ENCODE results near the gene DOK7.

DNA sequence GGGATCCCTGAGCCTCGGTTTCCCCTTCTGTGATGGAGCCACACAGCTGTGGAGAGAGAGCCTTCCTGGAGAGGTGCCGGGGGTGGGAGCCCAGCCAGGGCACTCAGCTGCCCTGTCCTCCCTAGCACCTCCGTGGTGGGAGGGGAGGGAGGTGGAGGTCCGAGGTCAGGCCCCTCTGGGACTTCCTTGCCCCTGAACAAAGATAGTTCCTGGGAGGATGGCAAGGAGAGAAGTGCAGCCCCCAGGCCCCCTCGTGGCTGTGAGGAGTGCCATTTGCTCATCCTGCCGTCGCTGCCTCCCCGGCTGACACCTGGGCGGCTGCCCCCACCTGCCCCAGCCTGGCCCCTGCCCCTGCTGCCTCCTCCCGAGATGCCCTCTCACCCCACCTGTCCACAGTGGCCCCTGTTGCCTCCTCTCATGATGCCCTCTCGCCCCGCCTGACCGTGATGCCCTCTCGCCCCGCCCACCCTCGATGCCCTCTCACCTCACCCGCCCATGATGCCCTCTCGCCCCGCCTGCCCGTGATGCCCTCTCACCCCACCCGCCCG lies 12.7 kb downstream of the DOK7 start:
- TF ChIP-seq, protein P1, sequence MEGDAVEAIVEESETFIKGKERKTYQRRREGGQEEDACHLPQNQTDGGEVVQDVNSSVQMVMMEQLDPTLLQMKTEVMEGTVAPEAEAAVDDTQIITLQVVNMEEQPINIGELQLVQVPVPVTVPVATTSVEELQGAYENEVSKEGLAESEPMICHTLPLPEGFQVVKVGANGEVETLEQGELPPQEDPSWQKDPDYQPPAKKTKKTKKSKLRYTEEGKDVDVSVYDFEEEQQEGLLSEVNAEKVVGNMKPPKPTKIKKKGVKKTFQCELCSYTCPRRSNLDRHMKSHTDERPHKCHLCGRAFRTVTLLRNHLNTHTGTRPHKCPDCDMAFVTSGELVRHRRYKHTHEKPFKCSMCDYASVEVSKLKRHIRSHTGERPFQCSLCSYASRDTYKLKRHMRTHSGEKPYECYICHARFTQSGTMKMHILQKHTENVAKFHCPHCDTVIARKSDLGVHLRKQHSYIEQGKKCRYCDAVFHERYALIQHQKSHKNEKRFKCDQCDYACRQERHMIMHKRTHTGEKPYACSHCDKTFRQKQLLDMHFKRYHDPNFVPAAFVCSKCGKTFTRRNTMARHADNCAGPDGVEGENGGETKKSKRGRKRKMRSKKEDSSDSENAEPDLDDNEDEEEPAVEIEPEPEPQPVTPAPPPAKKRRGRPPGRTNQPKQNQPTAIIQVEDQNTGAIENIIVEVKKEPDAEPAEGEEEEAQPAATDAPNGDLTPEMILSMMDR (conservative IDR thresholded peaks at IDR 0.05; ENCODE audit: low read depth, low read length): no peak
- TF ChIP-seq MAFK (IDR thresholded peaks at IDR 0.05; ENCODE audit: low read depth, low read length) (no peak), FOS (IDR thresholded peaks at IDR 0.05; ENCODE audit: low read depth, low read length) (no peak), RFX5 (IDR thresholded peaks at IDR 0.05; ENCODE audit: low read depth, low read length) (no peak), MAZ (IDR thresholded peaks at IDR 0.05; ENCODE audit: borderline replicate concordance, low read depth, low read length) (no peak), RAD21 (IDR thresholded peaks at IDR 0.05; ENCODE audit: low read length) (no peak), POLR2A (IDR thresholded peaks at IDR 0.05; ENCODE audit: low read depth, low read length) (no peak), RCOR1 (IDR thresholded peaks at IDR 0.05; ENCODE audit: insufficient replicate concordance, low read length) (no peak), BHLHE40 (IDR thresholded peaks at IDR 0.05; ENCODE audit: low read depth, low read length) (no peak)
- TF ChIP-seq, protein P2, sequence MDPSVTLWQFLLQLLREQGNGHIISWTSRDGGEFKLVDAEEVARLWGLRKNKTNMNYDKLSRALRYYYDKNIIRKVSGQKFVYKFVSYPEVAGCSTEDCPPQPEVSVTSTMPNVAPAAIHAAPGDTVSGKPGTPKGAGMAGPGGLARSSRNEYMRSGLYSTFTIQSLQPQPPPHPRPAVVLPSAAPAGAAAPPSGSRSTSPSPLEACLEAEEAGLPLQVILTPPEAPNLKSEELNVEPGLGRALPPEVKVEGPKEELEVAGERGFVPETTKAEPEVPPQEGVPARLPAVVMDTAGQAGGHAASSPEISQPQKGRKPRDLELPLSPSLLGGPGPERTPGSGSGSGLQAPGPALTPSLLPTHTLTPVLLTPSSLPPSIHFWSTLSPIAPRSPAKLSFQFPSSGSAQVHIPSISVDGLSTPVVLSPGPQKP (IDR thresholded peaks at IDR 0.05; ENCODE audit: borderline replicate concordance, low read depth, low read length): no peak
- TF ChIP-seq, protein P3, sequence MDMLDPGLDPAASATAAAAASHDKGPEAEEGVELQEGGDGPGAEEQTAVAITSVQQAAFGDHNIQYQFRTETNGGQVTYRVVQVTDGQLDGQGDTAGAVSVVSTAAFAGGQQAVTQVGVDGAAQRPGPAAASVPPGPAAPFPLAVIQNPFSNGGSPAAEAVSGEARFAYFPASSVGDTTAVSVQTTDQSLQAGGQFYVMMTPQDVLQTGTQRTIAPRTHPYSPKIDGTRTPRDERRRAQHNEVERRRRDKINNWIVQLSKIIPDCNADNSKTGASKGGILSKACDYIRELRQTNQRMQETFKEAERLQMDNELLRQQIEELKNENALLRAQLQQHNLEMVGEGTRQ (IDR thresholded peaks at IDR 0.05; ENCODE audit: low read depth, low read length): no peak
